Measurements from ENCODE around the gene ZFPM1.

DNA sequence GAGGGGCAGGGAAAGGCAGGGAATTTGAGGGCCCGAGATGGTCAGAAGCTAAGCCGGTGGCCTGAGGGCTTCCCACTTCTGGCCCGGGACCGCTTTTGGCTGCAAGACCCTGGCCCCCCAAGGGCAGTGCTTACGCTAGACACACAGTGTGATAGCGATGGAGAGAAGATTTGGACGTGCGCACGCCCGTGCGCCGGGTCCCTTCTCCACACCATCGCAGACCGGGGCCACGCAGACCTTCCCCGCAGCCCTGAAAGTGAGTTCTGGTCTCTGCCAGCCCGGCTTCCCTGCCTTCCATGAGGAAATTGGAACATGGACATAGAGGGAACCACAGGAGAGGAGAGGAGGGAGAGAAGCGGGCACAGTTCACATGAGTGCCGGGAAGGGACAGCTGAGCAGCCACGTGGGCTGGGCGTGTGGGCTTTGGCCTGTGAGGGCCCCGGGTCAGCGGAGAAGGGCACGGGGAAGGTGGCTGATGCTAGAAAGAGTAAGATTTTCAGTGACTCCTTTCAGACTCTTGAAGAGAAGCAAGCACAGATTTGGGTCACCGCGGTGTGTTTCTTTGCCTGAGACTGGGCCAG, 23.8 kb downstream of the ZFPM1 start:
- TF ChIP-seq, protein P1, sequence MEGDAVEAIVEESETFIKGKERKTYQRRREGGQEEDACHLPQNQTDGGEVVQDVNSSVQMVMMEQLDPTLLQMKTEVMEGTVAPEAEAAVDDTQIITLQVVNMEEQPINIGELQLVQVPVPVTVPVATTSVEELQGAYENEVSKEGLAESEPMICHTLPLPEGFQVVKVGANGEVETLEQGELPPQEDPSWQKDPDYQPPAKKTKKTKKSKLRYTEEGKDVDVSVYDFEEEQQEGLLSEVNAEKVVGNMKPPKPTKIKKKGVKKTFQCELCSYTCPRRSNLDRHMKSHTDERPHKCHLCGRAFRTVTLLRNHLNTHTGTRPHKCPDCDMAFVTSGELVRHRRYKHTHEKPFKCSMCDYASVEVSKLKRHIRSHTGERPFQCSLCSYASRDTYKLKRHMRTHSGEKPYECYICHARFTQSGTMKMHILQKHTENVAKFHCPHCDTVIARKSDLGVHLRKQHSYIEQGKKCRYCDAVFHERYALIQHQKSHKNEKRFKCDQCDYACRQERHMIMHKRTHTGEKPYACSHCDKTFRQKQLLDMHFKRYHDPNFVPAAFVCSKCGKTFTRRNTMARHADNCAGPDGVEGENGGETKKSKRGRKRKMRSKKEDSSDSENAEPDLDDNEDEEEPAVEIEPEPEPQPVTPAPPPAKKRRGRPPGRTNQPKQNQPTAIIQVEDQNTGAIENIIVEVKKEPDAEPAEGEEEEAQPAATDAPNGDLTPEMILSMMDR (IDR thresholded peaks at IDR 0.05; ENCODE audit: low read depth, low read length), result no peak
- TF ChIP-seq EZH2phosphoT487 (IDR thresholded peaks at IDR 0.05; ENCODE audit: low read depth), result no peak

Measured in OCI-LY3 (cell line).